GM18526 (cell line): ENCODE results near the gene GABRG3.

Experiments used
- POLR2A ChIP-seq: IDR thresholded peaks from 3 replicates; pipeline ENCODE4 v1.6.1; 2011; ENCODE audit not compliant: insufficient read length; ENCODE audit errors: extremely low read depth

The GABRG3 gene

GRCh38 chr15:27529399-27529798 lies 558.4 kb downstream of the GABRG3 start:
- no peak for TF ChIP-seq POLR2A

- TF ChIP-seq POLR2A: no peak
Measured at GRCh38 chr15:27530994-27531393, 560.0 kb downstream of the GABRG3 start.

- TF ChIP-seq POLR2A: no peak
Measured at GRCh38 chr15:27532358-27532757, 561.4 kb downstream of the GABRG3 start.

GRCh38 chr15:27535445-27536129 lies 564.6 kb downstream of the GABRG3 start:
- no peak for TF ChIP-seq POLR2A

GRCh38 chr15:27538325-27538724 lies 567.3 kb downstream of the GABRG3 start:
- no peak for TF ChIP-seq POLR2A

GRCh38 chr15:27541581-27541980 lies 570.6 kb downstream of the GABRG3 start:
- TF ChIP-seq POLR2A: no peak

- TF ChIP-seq POLR2A: no peak
Measured at GRCh38 chr15:27545494-27546255, 574.7 kb downstream of the GABRG3 start.

- TF ChIP-seq POLR2A: no peak
Measured at GRCh38 chr15:27549746-27550145, 578.8 kb downstream of the GABRG3 start.

- TF ChIP-seq POLR2A: no peak
Measured at GRCh38 chr15:27550635-27551034, 579.7 kb downstream of the GABRG3 start.

GRCh38 chr15:27561816-27562215 lies 590.8 kb downstream of the GABRG3 start:
- TF ChIP-seq POLR2A: no peak

- TF ChIP-seq POLR2A: no peak
Measured at GRCh38 chr15:27563765-27564370, 592.9 kb downstream of the GABRG3 start.

- no peak for TF ChIP-seq POLR2A
Measured at GRCh38 chr15:27564656-27565055, 593.7 kb downstream of the GABRG3 start.

- no peak for TF ChIP-seq POLR2A
Measured at GRCh38 chr15:27570746-27571145, 599.8 kb downstream of the GABRG3 start.

- no peak for TF ChIP-seq POLR2A
Measured at GRCh38 chr15:27573805-27574485, 603.0 kb downstream of the GABRG3 start.

- TF ChIP-seq POLR2A: no peak
Measured at GRCh38 chr15:27574541-27575054, 603.6 kb downstream of the GABRG3 start.
